Sigmoid colon (tissue), 7 donors: ENCODE results near the gene MFAP4. TPM values are rescaled to one million over a fixed set of nuclear protein-coding genes. Genes with fewer than 3 reads are reported as not detected.

Source experiments
- DNase-seq: peaks from one replicate; pipeline ENCODE4 v3.0.0-alpha.2; 2019
- H3K27ac ChIP-seq, 4 donors: fragments of 200-600 bp; sonication (generic); one replicate each; pipeline ENCODE4 v1.5.1; 2016 to 2019; ENCODE audit warnings: mild to moderate bottlenecking in 1 of 4
- H3K27me3 ChIP-seq, 3 donors: fragments of 200-600 bp; sonication (generic); one replicate each; pipeline ENCODE4 v1.5.1; 2019; ENCODE audit warnings: mild to moderate bottlenecking in 1 of 3
- H3K36me3 ChIP-seq, 4 donors: fragments of 200-600 bp; sonication (generic); one replicate each; pipeline ENCODE4 v1.5.1; 2016 to 2019
- H3K4me1 ChIP-seq, 4 donors: fragments of 200-600 bp; sonication (generic); one replicate each; pipeline ENCODE4 v1.5.1; 2017 to 2019
- H3K4me3 ChIP-seq, 4 donors: fragments of 200-600 bp; sonication (generic); one replicate each; pipeline ENCODE4 v1.5.1; 2017 to 2019; ENCODE audit warnings: mild to moderate bottlenecking in 2 of 4, moderate library complexity in 1 of 4
- H3K9me3 ChIP-seq, 4 donors: fragments of 200-600 bp in 3 of 4; sonication (generic) in 3 of 4; one replicate each; pipeline versions ENCODE4 v1.5.1 to v1.6.1; 2013 to 2019
- EP300 ChIP-seq, 4 donors: sonication (generic); formaldehyde crosslinking; IDR thresholded peaks; one replicate each; pipeline ENCODE4 v1.6.1; 2017; ENCODE audit warnings: antibody characterized with exemption in 4 of 4
- POLR2A ChIP-seq, 2 donors: fragments of 450-650 bp; IDR thresholded peaks; one replicate each; pipeline ENCODE4 v1.6.1; 2016; ENCODE audit warnings: antibody characterized with exemption in 2 of 2, mild to moderate bottlenecking in 2 of 2, moderate library complexity in 2 of 2
- POLR2AphosphoS5 ChIP-seq, 4 donors: sonication (generic); formaldehyde crosslinking; IDR thresholded peaks; one replicate each; pipeline ENCODE4 v1.6.1; 2017; ENCODE audit warnings: antibody characterized with exemption in 4 of 4
- WGBS, 2 donors: extraction: QIAGEN DNeasy Blood & Tissue Kit; methylation state at CpG; one replicate each; pipeline ENCODE4 v1.1.7; 2013; 5-methylcytosine and 5-hydroxymethylcytosine counted together
- intact Hi-C: fragments of 100-400 bp; cut with DNase I; formaldehyde crosslinking; loops from one replicate; pipeline ENCODE4 v1.15.1; 2023
- polyA plus RNA-seq, 3 donors: library from polyadenylated mRNA; stranded (reverse); fragments of 200-250 nt; gene quantifications; one replicate each; pipeline ENCODE4 v1.2.3, GENCODE V29; 2013
- total RNA-seq, 4 donors: library from RNA; depleted of rRNA; stranded (reverse); fragments of >200 nt; gene quantifications; one replicate each; pipeline ENCODE4 v1.1.0, GENCODE V29; 2016
- TF ChIP-seq, protein P1 (sequence below), 4 experiments: fragments of 450-650 bp in 3 of 4; fragments of 200-600 bp in 1 of 4; IDR thresholded peaks; one replicate each; pipeline ENCODE4 v1.5.1; 2016 to 2019; ENCODE audit warnings: antibody characterized with exemption in 4 of 4, mild to moderate bottlenecking in 3 of 4, moderate library complexity in 2 of 4
- donor health status: healthy with polysubstance abuse.
- donor health status: Bipolar disorder and iron deficiency.
- donor health status: healthy.

Gene MFAP4
- total and polyA plus RNA-seq, 7 donors, result 9.9 to 324 (median 189) TPM

DNA sequence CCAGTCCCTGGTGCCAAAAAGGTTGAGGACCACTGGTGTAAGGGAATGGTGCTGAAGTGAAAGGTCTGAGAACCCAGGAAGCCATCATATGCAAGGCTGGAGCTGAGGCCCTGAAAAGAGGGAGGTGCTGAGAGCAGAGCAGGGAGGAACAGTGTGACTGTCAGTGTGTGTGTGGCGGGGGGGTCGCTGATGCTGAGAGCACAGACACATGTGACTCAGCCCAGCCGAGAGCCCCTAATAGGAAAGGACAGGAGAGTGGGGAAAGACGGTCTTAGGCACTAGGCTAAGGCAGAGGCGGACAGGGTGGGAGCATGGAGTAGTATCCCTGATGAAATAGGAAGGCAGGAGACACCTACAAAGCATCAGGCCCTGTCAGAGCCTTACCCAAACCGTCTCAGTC lies 25.7 kb downstream of the MFAP4 start:
- peak overlapping the region in 3 of 4 donors; percentile 85 to 91 (median 87) for H3K27ac ChIP-seq

DNA sequence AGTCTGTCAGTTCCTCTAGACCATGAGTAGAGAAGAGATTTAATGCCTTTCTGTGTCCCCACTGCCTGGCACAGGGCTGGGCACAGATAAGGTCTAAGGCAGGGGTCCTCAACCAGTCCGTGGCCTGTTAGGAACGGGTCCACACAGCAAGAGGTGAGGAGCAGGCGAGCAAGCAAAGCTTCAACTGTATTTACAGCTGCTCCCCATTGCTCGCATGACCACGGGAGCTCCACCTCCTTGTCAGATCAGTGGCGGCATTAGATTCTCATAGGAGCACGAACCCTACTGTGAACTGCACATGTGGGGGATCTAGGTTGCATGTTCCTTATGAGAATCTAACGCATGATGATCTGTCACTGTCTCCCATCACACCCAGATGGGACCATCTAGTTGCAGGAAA lies 26.2 kb downstream of the MFAP4 start:
- DNase-seq, result peak; percentile 55
- intact Hi-C loops, result loop anchor here (5.0 kb wide), 2 partner anchors 52 to 402 kb away; partner anchors contain the start of gene RNF112
- Histone ChIP-seq H3K4me1 (peaks cover 0 to 20% (median 17%) of the 10 kb centered on the region in 4 donors), H3K27ac (no peak overlapping the region), H3K36me3 (peaks cover 0 to 19% (median 2%) of the 10 kb centered on the region in 4 donors), H3K27me3 (no peaks in the 10 kb centered on the region), H3K4me3 (no peak overlapping the region), H3K9me3 (no peaks in the 10 kb centered on the region)
- WGBS, 2 donors, result 93 to 94% methylated on average over 8 of the region's 8 CpGs
- TF ChIP-seq POLR2AphosphoS5 (IDR thresholded peaks at IDR 0.05) (no peak), EP300 (IDR thresholded peaks at IDR 0.05) (no peak), POLR2A (IDR thresholded peaks at IDR 0.05) (no peak)
- TF ChIP-seq, protein P1, sequence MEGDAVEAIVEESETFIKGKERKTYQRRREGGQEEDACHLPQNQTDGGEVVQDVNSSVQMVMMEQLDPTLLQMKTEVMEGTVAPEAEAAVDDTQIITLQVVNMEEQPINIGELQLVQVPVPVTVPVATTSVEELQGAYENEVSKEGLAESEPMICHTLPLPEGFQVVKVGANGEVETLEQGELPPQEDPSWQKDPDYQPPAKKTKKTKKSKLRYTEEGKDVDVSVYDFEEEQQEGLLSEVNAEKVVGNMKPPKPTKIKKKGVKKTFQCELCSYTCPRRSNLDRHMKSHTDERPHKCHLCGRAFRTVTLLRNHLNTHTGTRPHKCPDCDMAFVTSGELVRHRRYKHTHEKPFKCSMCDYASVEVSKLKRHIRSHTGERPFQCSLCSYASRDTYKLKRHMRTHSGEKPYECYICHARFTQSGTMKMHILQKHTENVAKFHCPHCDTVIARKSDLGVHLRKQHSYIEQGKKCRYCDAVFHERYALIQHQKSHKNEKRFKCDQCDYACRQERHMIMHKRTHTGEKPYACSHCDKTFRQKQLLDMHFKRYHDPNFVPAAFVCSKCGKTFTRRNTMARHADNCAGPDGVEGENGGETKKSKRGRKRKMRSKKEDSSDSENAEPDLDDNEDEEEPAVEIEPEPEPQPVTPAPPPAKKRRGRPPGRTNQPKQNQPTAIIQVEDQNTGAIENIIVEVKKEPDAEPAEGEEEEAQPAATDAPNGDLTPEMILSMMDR (IDR thresholded peaks at IDR 0.05), result no peak

More for the DNA sequence above, 25.7 kb downstream of the MFAP4 start:
- TF ChIP-seq POLR2A (IDR thresholded peaks at IDR 0.05) (no peak), EP300 (IDR thresholded peaks at IDR 0.05) (no peak), POLR2AphosphoS5 (IDR thresholded peaks at IDR 0.05) (no peak)
- TF ChIP-seq, protein P1 (IDR thresholded peaks at IDR 0.05), result no peak
- intact Hi-C loops, result loop anchor here (5.0 kb wide), 2 partner anchors 51 to 401 kb away; partner anchors contain the start of gene RNF112
- no peaks in the 10 kb centered on the region for H3K9me3 ChIP-seq
- H3K4me1 ChIP-seq, result peaks cover 0 to 20% (median 17%) of the 10 kb centered on the region in 4 donors
- DNase-seq, result peak; percentile 62
- H3K4me3 ChIP-seq, result no peak overlapping the region
- 75 to 82% methylated on average over 6 of the region's 6 CpGs for WGBS, 2 donors
- H3K27me3 ChIP-seq, result no peaks in the 10 kb centered on the region
- H3K36me3 ChIP-seq, result peaks cover 0 to 19% (median 2%) of the 10 kb centered on the region in 4 donors

DNA sequence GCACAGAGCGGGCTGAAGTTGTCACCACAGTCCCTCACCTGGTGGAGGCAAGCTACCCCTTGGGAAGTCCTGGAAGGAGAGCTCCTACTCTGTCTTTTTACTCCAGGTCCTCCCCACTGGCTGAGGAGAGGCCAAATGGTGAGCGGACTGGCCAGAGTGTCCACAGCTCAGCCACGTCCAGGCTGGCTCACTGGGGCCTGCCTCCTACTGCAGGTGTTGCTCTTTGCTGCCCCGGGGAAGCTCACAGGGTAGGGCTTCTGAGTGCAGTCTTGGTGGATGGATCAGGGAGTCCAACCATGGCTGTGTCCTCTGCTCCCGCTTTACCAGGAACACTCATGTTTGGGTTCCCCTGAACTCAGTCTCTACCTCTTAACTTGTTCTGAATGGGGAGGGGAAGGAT lies 27.1 kb downstream of the MFAP4 start:
- peak; percentile 50 for DNase-seq
- 93 to 95% methylated on average over 5 of the region's 5 CpGs for WGBS, 2 donors

DNA sequence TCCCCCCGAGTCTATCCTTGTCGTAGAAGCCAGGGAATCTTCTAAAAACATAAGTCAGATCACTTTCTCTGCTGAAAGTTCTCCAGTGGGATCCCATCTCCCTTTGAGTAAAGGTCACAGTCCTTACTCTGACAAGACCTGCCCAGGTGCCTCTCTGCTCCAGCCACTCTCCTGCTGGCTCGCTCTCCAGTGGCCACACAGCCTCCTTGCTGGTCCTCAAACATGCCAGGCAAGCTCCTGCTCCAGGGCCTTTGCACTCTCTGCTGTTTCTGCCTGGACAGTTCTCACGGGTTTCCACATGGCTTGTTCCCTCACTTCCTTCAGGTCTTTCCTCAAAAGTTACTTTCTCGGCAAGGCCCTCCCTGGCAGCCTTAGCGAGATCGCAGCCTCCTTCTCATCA lies 27.8 kb downstream of the MFAP4 start:
- Histone ChIP-seq H3K4me3 (no peak overlapping the region), H3K9me3 (no peaks in the 10 kb centered on the region), H3K36me3 (peaks cover 0 to 19% (median 2%) of the 10 kb centered on the region in 4 donors), H3K27ac (no peak overlapping the region), H3K27me3 (no peaks in the 10 kb centered on the region), H3K4me1 (peaks cover 0 to 18% (median 16%) of the 10 kb centered on the region in 4 donors)
- TF ChIP-seq POLR2A (IDR thresholded peaks at IDR 0.05), result no peak
- TF ChIP-seq, protein P1 (IDR thresholded peaks at IDR 0.05), result no peak
- intact Hi-C loops, result no loop called here
- DNase-seq, result peak; percentile 52
- 87 to 93% methylated on average over 7 of the region's 7 CpGs for WGBS, 2 donors

More for the DNA sequence above, 27.1 kb downstream of the MFAP4 start:
- intact Hi-C loops, result loop anchor here (5.0 kb wide), 2 partner anchors 52 to 402 kb away; partner anchors contain the start of gene RNF112
- Histone ChIP-seq H3K27me3 (no peaks in the 10 kb centered on the region), H3K4me1 (peaks cover 0 to 20% (median 17%) of the 10 kb centered on the region in 4 donors), H3K9me3 (no peaks in the 10 kb centered on the region), H3K27ac (no peak overlapping the region), H3K4me3 (no peak overlapping the region), H3K36me3 (peaks cover 0 to 19% (median 2%) of the 10 kb centered on the region in 4 donors)
- TF ChIP-seq POLR2AphosphoS5 (IDR thresholded peaks at IDR 0.05), result no peak
- TF ChIP-seq POLR2A (IDR thresholded peaks at IDR 0.05), result no peak

DNA sequence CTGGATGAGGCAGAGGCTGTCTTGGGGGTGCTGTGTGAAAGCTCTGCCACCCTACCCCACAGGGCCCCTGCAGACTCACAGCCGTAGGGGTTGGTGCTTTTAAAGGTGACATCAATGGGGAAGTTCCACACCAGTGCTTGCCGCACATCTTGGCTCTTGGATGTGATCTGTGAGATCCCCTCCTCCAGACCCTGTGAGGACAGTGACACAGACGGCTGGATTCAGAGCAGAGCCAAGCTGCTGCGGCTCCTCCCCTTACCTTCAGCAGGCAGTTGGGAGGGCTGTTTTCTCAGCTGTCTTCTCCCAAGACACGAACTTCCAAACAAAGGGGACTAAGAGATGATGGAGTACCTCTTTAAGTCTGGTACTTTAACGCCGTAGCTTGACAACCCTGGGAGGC lies 29.2 kb downstream of the MFAP4 start:
- H3K27me3 ChIP-seq, result no peaks in the 10 kb centered on the region
- H3K4me1 ChIP-seq, result peaks cover 0 to 12% (median 9%) of the 10 kb centered on the region in 4 donors
- WGBS, 2 donors, result 82 to 86% methylated on average over 7 of the region's 7 CpGs
- no peaks in the 10 kb centered on the region for H3K9me3 ChIP-seq
- H3K36me3 ChIP-seq, result peaks cover 0 to 19% (median 2%) of the 10 kb centered on the region in 4 donors
- no peak overlapping the region for H3K27ac ChIP-seq
- intact Hi-C loops, result no loop called here
- TF ChIP-seq, protein P1 (IDR thresholded peaks at IDR 0.05), result no peak
- H3K4me3 ChIP-seq, result no peak overlapping the region
- DNase-seq, result peak; percentile 28
